ENCODE data around the gene CPZ.

CPZ gene

DNA sequence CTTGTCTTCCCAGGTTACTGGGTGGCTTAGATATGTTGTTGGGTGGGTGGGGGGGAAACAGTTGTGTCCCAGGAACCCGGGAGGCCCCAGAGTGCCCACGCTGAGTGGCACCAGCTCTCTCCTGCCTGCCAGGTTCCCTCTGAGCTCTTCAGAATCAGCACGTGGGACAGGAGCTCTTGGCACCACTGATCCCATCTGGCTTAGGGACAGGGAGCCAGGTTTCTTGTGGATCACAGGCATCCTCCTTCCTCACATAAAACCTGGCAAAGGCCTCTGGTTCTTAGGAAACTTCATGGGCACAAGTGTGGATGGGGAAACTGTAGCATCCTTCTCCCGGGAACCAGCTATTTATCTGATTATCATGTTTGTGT, 8.9 kb upstream of the CPZ start:
- DNase-seq (ENCODE audit: extremely low read depth, insufficient read length), result no peak
- TF ChIP-seq, protein P1, sequence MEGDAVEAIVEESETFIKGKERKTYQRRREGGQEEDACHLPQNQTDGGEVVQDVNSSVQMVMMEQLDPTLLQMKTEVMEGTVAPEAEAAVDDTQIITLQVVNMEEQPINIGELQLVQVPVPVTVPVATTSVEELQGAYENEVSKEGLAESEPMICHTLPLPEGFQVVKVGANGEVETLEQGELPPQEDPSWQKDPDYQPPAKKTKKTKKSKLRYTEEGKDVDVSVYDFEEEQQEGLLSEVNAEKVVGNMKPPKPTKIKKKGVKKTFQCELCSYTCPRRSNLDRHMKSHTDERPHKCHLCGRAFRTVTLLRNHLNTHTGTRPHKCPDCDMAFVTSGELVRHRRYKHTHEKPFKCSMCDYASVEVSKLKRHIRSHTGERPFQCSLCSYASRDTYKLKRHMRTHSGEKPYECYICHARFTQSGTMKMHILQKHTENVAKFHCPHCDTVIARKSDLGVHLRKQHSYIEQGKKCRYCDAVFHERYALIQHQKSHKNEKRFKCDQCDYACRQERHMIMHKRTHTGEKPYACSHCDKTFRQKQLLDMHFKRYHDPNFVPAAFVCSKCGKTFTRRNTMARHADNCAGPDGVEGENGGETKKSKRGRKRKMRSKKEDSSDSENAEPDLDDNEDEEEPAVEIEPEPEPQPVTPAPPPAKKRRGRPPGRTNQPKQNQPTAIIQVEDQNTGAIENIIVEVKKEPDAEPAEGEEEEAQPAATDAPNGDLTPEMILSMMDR (IDR thresholded peaks at IDR 0.05; ENCODE audit: insufficient read depth, low read length, poor library complexity, severe bottlenecking), result no peak
- H3K27me3 ChIP-seq (replicated peaks; ENCODE audit: control insufficient read depth, insufficient read depth, low read length), result no peaks in the 10 kb centered on the region; the same call in 1 of the 2 replicates
- H3K36me3 ChIP-seq (ENCODE audit: control insufficient read depth, insufficient read depth, low read length), result no peaks in the 10 kb centered on the region
- H3K4me3 ChIP-seq (replicated peaks; ENCODE audit: low read depth, low read length), result no peak overlapping the region

DNA sequence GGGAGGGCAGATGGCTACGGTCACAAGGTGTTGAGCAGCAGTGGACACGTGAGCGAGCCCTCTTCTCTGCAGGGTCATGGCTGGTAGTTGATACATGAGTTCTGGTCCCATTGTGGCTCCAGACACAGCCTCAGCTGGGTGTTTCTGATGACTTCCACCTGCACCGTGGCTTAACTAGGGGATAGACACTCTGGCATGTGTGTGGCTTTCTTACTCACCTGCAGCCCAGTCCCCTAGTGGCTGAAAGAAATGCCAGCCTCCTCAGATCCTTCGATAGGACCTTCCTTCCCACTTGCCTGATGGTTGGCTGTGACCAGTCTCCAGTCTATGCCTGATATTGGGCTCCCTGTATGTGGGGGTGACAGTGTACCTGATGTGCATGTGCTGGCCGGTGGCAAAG, 7.4 kb upstream of the CPZ start:
- TF ChIP-seq, protein P1 (IDR thresholded peaks at IDR 0.05; ENCODE audit: insufficient read depth, low read length, poor library complexity, severe bottlenecking), result peak; percentile 25
- no peaks in the 10 kb centered on the region; the same call in 1 of the 2 replicates for H3K27me3 ChIP-seq (replicated peaks; ENCODE audit: control insufficient read depth, insufficient read depth, low read length)
- no peaks in the 10 kb centered on the region for H3K36me3 ChIP-seq (ENCODE audit: control insufficient read depth, insufficient read depth, low read length)
- no peak overlapping the region for H3K4me3 ChIP-seq (replicated peaks; ENCODE audit: low read depth, low read length)
- no peak for DNase-seq (ENCODE audit: extremely low read depth, insufficient read length)

DNA sequence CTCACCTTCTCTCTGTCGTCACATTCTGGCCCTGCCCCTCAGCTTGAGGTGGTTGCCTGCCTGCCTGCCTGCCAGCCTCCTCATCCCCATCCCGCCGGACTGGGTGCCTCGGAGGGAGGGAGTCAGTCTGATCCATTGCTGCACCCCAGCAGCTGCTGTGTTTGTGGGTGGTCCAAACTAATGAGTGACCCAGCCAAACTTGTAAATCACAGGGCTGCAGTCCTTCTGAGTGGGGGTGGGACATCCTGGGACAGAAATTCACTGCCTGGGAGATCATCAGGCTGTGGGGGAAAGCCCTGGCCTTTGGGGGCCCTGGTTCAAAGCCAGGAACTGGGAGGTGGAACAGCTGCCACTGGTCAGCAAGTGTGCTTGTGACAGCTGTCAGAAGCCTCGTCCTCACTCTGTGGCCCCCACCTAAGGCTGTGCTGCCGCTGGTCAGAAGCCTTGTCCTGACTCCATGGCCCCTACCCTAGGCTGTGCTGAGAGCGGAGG, 6.8 kb upstream of the CPZ start:
- no peak for DNase-seq (ENCODE audit: extremely low read depth, insufficient read length)
- TF ChIP-seq, protein P1 (IDR thresholded peaks at IDR 0.05; ENCODE audit: insufficient read depth, low read length, poor library complexity, severe bottlenecking), result no peak
- no peaks in the 10 kb centered on the region for H3K36me3 ChIP-seq (ENCODE audit: control insufficient read depth, insufficient read depth, low read length)
- H3K27me3 ChIP-seq (replicated peaks; ENCODE audit: control insufficient read depth, insufficient read depth, low read length), result no peaks in the 10 kb centered on the region; the same call in none of the 2 replicates
- H3K4me3 ChIP-seq (replicated peaks; ENCODE audit: low read depth, low read length), result no peak overlapping the region

DNA sequence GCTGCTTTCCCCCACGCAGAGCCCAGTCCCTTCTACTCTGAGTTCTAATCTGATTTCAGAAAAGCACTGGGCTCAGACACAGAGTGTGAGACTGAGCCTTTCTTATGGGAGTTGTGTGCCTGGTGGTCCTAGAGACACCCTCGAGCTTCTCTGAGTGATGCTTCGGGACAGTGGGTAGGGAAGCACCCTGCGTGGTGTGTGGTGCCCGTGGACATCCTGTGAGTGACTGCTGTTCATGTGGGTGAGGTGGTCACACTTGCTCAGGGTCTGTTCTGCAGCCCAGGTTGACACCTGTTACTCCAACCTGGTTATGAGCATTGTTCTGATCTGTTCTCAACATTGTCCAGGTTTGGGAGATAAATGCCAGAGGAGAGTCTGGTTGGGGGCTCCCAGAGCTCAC, 6.3 kb upstream of the CPZ start:
- Histone ChIP-seq H3K36me3 (ENCODE audit: control insufficient read depth, insufficient read depth, low read length) (no peaks in the 10 kb centered on the region), H3K27me3 (replicated peaks; ENCODE audit: control insufficient read depth, insufficient read depth, low read length) (no peaks in the 10 kb centered on the region; the same call in none of the 2 replicates), H3K4me3 (replicated peaks; ENCODE audit: low read depth, low read length) (no peak overlapping the region)
- DNase-seq (ENCODE audit: extremely low read depth, insufficient read length), result no peak
- TF ChIP-seq, protein P1 (IDR thresholded peaks at IDR 0.05; ENCODE audit: insufficient read depth, low read length, poor library complexity, severe bottlenecking), result no peak

DNA sequence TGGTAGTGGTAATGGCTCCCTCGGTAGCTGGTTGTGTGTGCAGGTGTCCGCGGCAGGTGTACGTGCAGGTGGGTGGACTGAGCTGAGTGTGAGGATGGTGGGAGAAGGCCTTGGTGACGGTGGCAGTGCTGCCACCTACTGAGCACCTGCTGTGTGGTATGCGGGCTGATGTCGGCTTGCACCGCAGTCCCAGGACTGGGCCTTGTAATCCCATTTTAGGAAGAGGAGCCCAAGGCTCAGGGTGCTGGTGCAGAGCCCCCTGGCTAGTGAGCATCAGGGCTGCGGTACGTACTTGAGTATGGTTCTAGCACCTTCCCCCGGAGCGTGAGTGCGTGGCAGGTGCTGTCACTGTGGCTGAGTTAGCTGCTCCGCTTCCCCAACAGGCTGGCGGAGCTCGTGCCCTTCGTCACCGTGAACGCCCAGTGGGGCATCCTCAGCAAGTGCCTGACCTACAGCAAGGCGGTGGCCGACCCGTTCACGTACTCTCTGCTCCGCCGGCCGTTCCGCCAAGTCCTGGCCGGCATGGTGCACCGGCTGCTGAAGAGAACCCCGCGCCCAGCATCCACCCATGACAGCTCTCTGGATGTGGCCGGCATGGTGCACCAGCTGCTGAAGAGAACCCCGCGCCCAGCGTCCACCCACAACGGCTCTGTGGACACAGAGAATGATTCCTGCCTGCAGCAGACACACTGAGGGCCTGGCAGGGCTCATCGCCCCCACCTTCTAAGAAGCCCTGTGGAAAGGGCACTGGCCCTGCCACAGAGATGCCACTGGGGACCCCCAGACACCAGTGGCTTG, 5.7 kb upstream of the CPZ start:
- Histone ChIP-seq H3K27me3 (replicated peaks; ENCODE audit: control insufficient read depth, insufficient read depth, low read length) (no peaks in the 10 kb centered on the region; the same call in none of the 2 replicates), H3K4me3 (replicated peaks; ENCODE audit: low read depth, low read length) (no peak overlapping the region), H3K36me3 (ENCODE audit: control insufficient read depth, insufficient read depth, low read length) (no peaks in the 10 kb centered on the region)
- no peak for DNase-seq (ENCODE audit: extremely low read depth, insufficient read length)
- TF ChIP-seq, protein P1 (IDR thresholded peaks at IDR 0.05; ENCODE audit: insufficient read depth, low read length, poor library complexity, severe bottlenecking), result peak; percentile 52

Data from GM06990 (cell line).